Esophagus muscularis mucosa (tissue), 4 donors: ENCODE measurements around the gene FAM3A.

Experiments
- EP300 ChIP-seq: sonication (generic); formaldehyde crosslinking; IDR thresholded peaks from one replicate; pipeline ENCODE4 v1.6.1; 2017; ENCODE audit warnings: antibody characterized with exemption
- POLR2A ChIP-seq: fragments of 450-650 bp; IDR thresholded peaks from one replicate; pipeline ENCODE4 v1.6.1; 2017; ENCODE audit warnings: antibody characterized with exemption, moderate library complexity, mild to moderate bottlenecking, low read depth
- POLR2AphosphoS5 ChIP-seq, 2 donors: sonication (generic); formaldehyde crosslinking; IDR thresholded peaks; one replicate each; pipeline ENCODE4 v1.6.1; 2017; ENCODE audit warnings: antibody characterized with exemption in 2 of 2
- TF ChIP-seq, protein P1 (sequence below), 3 experiments: fragments of 200-600 bp in 2 of 3; fragments of 450-650 bp in 1 of 3; sonication (generic) in 2 of 3; IDR thresholded peaks; one replicate each; pipeline ENCODE4 v1.5.1; 2017 to 2019; ENCODE audit warnings: antibody characterized with exemption in 3 of 3, mild to moderate bottlenecking in 2 of 3, moderate library complexity in 1 of 3

DNA sequence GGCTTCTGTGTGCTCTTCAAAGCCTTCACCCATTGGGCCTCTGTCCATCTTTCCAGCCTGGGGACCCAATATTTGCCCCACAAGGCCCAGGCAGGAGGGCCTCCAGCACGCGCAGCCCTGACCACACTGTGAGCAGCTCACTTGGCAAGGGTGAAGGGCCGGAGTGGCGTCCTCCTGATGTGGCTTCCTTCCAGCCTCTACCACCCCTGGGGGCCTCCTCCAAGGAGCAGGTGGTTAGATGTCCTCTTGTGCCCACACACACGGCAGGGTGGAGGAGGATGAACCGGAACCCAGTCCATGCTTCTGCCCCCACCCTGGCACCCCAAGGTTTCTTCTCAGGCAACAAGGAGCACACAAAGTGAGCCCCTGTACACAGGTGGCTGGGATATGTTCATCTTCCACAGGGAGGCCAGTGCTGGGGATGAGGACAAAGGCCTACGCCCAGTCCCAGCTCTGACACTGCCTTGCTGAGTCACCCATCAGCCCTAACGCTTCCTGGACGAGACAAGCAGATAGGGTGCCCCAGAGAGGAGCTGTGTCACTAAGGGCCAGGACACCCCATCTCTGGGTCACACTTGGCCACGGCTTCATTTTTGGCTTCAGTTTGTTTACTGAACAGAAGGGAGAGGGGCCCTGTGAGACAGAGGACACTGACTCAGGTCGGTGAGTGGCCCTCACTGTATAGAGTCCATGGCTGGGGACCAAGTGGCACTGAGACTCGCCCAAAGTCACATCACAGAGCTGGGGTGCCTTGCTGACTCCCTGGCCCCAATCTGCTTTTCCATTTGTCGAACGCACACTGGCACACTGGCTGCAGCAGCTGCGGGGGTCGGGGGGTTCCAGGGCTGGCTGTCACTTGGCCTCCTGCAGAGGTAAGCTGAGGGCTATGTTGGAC is 31.5 kb downstream of the FAM3A start:
- no peak for TF ChIP-seq POLR2A
- TF ChIP-seq, protein P1, sequence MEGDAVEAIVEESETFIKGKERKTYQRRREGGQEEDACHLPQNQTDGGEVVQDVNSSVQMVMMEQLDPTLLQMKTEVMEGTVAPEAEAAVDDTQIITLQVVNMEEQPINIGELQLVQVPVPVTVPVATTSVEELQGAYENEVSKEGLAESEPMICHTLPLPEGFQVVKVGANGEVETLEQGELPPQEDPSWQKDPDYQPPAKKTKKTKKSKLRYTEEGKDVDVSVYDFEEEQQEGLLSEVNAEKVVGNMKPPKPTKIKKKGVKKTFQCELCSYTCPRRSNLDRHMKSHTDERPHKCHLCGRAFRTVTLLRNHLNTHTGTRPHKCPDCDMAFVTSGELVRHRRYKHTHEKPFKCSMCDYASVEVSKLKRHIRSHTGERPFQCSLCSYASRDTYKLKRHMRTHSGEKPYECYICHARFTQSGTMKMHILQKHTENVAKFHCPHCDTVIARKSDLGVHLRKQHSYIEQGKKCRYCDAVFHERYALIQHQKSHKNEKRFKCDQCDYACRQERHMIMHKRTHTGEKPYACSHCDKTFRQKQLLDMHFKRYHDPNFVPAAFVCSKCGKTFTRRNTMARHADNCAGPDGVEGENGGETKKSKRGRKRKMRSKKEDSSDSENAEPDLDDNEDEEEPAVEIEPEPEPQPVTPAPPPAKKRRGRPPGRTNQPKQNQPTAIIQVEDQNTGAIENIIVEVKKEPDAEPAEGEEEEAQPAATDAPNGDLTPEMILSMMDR (IDR thresholded peaks at IDR 0.05): no peak
- TF ChIP-seq EP300: no peak
- TF ChIP-seq POLR2AphosphoS5 (IDR thresholded peaks at IDR 0.05): no peak
